ENCODE measurements around the gene DPF3.
A peak's percentile ranks its signal among the peaks of the same experiment; 100 is the strongest.
"Not testable (repeated sequence)": the region's sequence is repeated elsewhere in the genome, so short reads cannot be mapped to it uniquely, and the experiment has no call there.

DPF3 gene

DNA sequence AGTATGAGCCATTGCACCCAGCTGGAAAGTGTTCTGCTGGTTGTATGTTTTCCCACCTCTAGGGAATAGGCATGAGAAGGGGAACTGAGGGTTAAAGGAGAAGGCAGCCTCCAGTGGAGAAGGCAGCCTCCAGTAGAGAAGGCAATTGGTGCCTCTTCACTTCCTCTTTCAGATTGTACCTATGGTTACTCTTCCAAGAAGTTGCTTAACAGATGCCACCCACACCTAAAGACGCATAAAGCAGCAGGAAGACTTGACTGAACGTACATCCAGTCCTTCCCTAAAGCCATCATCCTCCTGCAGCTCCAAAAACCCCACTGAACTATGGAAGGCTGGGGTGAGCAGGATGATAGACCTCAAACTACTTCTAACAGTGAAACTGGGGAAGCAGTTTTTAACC, 13.1 kb downstream of the DPF3 start:
- DNase-seq (ENCODE audit: low read depth), result no peak

DNA sequence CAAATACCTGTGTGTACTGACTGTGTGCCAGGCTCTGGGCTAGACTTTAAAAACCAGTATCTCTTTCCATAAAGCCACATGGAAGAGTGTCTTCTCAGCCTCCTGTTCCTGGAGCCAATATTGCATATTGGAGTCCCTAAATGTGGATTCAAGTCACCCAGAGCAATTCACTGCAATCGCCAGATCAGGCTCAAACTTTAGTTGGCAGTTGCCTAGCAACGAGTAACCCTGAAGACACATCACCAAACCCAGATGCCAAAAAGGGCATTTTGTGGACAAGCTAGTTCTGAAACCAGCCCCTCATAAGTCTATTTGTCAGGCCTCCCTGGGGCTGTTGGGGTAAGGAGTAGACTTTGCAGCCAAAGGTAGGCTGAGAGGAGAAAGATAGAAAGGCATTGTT, 13.7 kb downstream of the DPF3 start:
- no peak for DNase-seq (ENCODE audit: low read depth)

- no peak for DNase-seq (ENCODE audit: low read depth)
Measured at GRCh38 chr14:72879431-72879830, 14.5 kb downstream of the DPF3 start.

DNA sequence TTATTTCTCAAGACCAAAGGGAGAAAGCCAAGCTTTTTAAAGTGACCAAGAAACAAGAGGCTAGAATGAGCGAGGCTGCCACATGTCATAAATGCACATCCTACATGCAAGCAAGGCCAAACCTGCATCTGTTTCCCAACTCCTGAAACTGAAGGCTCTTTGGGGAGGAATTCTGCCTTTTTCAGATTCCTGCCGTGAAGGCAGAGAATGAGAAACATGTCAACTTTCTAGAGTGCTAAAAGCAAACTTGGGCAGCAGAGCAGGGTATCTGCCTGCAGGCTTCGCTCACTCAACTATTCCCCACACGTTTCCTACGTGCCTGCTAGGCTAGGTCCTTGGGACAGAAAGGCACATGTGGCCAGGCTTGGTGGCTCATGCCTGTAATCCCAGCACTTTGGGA, 15.2 kb downstream of the DPF3 start:
- no peak for DNase-seq (ENCODE audit: low read depth)

GRCh38 chr14:72876710-72877063, 17.2 kb downstream of the DPF3 start:
- no peak for DNase-seq (ENCODE audit: low read depth)

DNA sequence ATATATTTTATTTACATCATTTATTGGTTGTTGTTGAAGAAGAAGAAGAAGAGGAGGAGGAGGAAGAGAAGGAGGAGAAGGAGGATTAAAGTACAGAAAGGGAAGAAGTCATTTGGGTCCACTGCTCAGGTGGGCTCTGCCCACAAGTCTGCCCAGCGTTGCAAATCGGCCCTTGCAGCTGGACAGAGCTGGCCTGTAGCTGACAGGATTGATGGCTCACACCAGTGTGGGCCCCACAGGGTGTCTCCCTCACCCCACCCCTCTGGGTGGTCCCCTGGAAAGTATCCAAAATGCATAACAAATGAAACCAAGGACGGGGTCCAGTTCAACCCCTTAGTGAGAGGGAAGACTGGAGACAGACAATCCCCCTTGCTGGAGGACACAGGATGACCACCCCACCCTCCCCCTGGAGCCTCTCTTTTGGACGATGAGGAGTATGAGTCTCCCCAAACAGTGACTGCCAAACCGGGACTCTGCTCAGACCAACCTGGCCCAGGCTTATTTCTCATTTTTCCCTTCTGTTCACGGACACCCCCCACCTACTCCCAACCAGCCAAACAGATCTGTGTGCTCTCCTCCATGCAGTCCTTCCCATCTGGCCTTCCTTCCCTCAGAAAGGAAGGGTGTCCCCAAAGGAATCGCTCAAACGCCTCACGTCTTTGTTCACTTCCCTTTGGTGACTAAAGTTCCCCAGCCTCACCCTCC, 17.7 kb downstream of the DPF3 start:
- no peak for DNase-seq (ENCODE audit: low read depth)

DNA sequence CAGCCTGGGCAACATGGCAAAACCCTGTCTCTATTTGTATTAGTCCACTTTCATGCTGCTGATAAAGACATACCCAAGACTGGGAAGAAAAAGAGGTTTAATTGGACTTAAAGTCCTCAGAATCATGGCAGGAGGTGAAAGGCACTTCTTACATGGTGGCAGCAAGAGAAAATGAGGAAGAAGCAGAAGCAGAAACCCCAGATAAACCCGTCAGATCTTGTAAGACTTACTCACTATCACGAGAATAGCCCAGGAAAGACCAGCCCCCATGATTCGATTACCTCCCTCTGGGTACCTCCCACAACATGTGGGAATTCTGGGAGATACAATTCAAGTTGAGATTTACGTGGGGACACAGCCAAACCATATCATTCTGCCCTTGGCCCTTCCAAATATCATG, 23.0 kb downstream of the DPF3 start:
- not testable (repeated sequence) for DNase-seq (ENCODE audit: low read depth)

DNA sequence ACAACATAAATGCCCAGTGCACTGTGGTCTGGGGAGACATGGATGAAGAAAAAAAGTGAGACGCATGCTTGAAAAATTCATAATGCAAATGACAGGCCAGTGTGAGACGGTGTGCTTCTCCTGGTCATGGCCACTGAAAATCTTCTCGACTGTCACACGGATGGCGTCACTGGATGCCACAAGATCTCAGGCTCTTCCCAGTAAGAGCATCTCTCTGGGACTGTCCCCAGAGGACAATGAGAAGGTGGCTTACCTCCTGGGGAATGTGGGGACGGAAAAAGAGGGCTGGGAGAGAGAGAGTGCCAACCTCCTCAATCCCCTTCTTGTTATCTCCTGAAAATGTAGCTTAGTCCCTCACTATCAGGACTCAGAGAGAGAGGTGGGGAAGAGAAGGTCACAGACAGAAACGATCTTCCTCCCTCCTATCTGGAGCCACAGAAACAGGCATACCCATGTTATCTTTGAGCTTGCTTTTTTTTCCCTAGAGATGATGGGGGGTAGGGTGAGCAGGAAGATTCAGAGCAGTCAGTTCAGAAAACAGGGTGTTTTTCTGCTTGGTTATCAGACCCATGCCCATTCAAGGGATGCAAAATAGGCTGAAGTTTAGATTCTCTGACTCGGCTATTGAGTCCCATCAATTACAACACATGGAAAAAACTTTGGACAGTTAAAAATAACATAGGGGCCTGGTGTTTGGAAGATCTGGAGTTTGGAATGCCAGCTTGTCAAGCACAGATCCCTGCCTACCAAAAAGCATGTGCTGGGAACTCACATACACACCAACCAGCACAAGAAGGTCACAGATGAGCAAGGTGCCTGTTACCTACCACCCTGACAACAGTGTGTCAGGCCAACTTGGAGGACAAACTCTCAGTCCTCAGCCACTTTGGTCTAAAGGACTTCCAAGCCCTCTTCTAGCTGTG, 24.2 kb downstream of the DPF3 start:
- no peak for DNase-seq (ENCODE audit: low read depth)

GRCh38 chr14:72868500-72868899, 25.4 kb downstream of the DPF3 start:
- no peak for DNase-seq (ENCODE audit: low read depth)

DNA sequence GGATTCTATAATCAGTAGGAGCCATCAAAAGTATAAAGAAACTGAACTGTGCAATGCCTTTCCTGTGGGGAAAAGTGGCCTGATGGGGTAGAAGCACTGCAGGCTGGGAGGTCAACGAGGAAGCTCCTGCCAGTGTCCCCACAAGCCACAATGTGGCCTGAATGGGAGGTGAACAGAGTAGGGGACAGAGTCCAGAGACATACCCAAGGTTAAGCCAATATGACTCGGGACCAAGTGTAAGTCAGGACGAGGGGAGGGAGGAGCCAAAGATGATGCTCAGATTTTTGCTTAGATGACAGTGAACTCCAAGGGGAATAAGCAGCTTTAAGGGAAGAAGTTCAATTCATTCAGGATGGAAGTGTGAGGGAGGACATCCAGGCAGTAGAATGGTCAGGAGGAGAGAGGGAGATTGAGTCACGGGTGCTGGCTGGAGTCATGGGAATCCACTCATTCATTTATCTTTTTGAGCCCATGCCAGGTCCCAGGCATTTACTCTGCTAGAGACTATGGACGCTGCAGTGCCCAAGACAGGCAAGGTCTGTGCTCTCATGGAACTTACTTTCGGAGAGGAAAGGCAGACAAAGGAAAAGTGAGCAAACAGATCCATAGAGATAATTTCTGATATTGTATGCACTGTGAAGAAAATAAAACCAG, 29.1 kb downstream of the DPF3 start:
- DNase-seq (ENCODE audit: low read depth), result peak; percentile 22

DNA sequence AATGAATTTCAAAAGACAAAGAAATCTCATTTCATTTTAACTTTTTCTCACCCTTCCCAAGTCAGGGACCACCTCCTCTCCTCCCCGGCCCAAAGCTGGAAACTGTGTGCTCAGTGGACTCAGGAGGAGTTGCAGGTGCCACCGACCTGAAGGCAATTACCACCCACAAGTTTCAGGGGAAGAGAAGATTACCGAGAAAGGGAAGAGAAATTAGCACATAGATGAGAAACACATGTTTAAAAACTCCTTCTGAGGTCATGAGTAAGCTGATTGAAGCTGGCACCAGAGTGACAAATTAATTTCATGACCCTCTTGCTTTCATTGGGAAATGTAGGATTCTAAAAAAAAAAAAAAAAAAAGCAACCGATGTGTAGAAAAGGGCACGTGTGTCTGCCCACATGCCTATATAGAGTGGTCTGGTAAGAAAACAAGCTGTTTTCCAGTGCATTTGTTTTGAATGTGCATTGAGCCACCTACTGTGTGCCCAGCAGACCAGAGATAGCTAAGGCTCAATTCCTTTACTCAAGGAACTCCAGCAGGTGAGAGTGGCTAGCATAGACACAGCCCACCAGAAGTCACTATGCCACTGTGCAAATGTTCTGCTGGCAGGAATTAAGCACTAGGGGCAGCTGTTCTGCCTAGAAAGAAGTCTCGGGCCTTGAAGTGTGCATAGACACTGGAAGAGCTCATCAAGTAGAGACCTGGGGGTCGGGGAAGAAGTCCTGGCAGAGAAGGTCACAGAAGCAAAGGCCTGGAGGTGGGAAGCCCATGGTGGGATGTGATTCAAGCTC, 30.5 kb downstream of the DPF3 start:
- no peak for DNase-seq (ENCODE audit: low read depth)

DNA sequence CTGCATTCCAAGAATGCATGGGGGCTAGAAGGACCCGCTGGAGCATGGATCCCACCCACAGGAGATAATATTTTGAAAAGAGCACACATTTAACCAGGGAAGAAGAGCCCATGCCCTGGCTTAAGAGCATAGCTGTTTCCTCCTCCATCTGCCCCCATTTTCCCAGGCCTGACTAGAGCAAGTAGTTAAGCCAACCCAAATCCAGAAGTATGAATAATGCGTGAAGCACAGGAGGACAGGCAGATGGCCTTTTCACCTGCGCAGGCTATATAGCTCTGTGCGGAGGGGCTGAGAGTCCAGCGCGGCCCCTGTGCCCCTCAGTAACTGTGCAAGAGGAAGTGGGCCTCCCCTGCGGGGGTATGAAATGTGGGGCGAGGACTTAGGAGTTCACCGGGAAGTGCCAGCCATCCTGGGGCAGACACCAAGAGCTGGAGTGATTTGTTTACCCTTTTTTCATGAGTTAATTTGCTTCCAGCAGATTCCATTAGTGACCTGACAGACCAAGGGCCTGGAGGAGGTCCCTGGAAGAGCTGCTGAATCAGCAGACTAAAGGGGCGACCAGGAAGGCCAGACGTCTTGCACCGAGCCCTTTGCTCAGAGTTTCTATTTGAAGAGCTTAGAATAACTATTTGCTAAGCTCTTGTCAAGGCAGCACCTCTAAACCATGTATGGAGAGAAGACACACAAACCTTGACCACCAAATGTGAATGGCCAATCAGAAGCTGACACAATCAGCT, 37.2 kb downstream of the DPF3 start:
- DNase-seq (ENCODE audit: low read depth), result no peak

- peak; percentile 62 for DNase-seq (ENCODE audit: low read depth)
Measured at GRCh38 chr14:72855913-72856312, 38.0 kb downstream of the DPF3 start.

DNA sequence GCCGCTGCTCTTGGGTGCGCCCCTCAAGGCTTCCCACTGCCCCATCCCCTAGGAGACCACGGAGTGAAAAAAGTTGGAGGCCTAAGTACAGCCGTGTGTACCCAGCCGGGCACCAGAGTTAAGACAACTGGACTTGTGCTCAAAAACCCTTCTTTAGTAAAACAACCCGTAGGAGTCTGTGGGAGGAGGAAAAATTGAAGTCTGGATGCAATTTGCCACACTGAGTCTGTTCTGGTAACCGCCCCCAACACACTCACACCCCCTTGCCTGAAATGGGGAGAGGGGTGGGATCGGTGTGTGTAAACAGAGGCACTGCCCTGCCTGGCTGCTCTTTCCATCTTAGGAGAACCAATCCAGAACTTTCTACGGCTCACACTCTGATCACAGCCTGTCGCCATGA, 41.7 kb downstream of the DPF3 start:
- no peak for DNase-seq (ENCODE audit: low read depth)

GRCh38 chr14:72851635-72852034, 42.3 kb downstream of the DPF3 start:
- DNase-seq (ENCODE audit: low read depth), result no peak

DNA sequence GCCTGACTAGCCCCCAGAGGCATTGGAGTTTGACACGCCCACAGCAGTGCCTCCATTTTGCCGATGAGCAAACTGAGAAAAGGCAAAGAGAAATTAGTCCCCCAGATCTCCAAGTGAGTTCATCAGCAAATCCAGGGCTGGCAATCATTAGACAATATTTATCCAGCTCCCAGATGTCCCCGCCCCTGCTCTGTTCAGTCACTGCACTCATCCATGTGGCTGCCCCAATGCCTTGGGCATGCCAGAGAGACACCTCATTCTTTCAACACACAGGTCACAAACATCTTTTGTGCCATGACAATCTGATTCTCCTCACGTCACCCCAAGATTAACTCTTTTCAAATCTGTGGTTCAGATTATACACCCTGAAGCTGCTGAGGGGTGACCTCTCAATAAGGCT, 43.5 kb downstream of the DPF3 start:
- DNase-seq (ENCODE audit: low read depth), result no peak

GRCh38 chr14:72849222-72849621, 44.7 kb downstream of the DPF3 start:
- DNase-seq (ENCODE audit: low read depth), result no peak

DNA sequence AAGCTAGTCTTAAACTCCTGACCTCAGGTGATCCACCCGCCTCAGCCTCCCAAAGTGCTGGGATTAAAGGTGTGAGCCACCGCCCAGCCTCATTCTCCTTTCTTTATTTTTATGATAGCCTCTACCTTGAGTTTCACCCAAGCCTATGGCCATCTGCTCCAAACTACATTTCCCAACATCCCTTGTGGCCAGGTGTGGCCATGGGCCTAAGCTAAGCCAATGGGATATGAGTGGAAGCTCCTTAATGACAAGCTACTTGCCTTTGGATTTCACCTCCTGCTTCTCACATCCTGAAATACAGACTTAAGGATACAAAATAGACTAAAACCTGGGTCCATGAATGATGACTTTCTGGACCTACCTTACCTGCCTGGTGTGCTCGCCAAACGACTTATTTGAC, 46.2 kb downstream of the DPF3 start:
- DNase-seq (ENCODE audit: low read depth), result no peak

DNA sequence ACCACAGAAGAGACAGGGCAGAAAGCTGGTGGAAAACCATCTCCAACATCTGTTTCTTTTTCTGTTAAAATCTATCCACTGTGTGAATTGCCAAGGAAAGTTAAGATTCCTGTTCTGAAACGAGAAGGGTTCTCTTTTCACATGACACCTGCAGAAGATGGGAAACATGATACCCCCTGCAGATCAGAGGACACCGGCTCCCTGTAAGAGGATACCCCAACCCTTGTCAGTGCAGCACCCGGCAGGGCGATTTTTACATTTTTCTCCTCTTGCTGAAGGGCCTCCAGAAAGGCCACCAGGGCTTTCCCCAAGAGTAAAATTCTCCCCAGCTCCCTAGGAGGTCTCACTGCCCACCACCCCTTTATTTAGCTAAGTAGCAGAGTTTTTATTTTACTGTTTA, 48.2 kb downstream of the DPF3 start:
- DNase-seq (ENCODE audit: low read depth), result no peak

- no peak for DNase-seq (ENCODE audit: low read depth)
Measured at GRCh38 chr14:72845196-72845595, 48.7 kb downstream of the DPF3 start.

- DNase-seq (ENCODE audit: low read depth), result no peak
Measured at GRCh38 chr14:72844524-72844923, 49.4 kb downstream of the DPF3 start.
